ENCODE measurements around the gene APOL1. TPM values are rescaled to one million over a fixed set of nuclear protein-coding genes. Genes with fewer than 3 reads are reported as not detected.

APOL1 gene
- total RNA-seq, 1 donor from 2014 or later: 1.8 TPM

- no peak for FAIRE-seq
- no peak for TF ChIP-seq CTCF (IDR thresholded peaks at IDR 0.05; ENCODE audit: insufficient read depth, low read length, severe bottlenecking)
- Histone ChIP-seq H3K27me3 (ENCODE audit: control insufficient read depth, insufficient read depth, low read length) (no peaks in the 10 kb centered on the region), H3K36me3 (ENCODE audit: control insufficient read depth, insufficient read depth, low read length) (peaks cover 78% of the 10 kb centered on the region), H3K4me3 (ENCODE audit: low read depth, low read length) (no peak overlapping the region)
- no peak for DNase-seq (ENCODE audit: low read depth)
Measured at GRCh38 chr22:36295247-36295646, 42.3 kb downstream of the APOL1 start.

DNA sequence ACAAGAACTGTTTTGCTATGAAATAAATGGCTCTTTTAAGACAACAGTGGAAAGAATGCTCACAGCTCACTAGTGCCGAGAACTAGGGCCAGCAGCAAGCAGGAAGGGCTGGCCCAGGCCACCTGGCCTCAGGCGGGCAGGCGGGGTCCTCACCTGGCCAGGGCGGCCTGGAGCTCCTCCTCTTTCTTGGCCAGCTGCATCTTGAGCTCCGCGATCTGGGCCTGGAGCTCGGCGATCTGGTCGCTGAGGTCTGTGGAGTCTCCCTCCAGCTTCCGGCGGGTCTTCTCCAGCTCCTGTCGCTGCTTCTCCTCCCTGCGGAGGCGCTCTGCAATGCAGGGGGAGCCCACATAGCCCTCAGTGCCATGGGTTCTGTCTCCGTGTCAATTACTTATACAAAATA lies 43.8 kb downstream of the APOL1 start:
- DNase-seq (ENCODE audit: low read depth): no peak
- TF ChIP-seq CTCF (IDR thresholded peaks at IDR 0.05; ENCODE audit: insufficient read depth, low read length, severe bottlenecking): no peak
- Histone ChIP-seq H3K4me3 (ENCODE audit: low read depth, low read length) (no peak overlapping the region), H3K36me3 (ENCODE audit: control insufficient read depth, insufficient read depth, low read length) (peaks cover 89% of the 10 kb centered on the region), H3K27me3 (ENCODE audit: control insufficient read depth, insufficient read depth, low read length) (no peaks in the 10 kb centered on the region)
- no peak for FAIRE-seq

DNA sequence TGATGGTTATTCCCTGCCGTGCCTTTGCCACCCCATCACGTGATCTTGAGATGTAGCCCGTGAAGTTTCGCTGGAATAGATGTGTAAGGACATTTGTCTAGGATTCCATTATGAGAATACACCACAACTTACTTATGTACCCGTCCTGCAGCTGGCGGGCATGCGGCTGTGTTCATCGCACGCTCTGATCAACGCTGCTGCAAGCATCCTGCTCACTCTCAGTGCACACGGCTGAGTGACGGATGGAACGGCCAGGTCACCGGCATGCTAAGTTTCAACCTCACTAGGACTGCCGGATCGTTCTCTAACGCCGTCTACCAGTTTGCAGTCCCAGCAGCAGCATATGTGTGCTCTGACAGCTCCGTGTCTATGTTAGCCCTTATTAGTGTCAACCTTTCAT lies 44.6 kb downstream of the APOL1 start:
- Histone ChIP-seq H3K4me3 (ENCODE audit: low read depth, low read length) (no peak overlapping the region), H3K27me3 (ENCODE audit: control insufficient read depth, insufficient read depth, low read length) (no peaks in the 10 kb centered on the region), H3K36me3 (ENCODE audit: control insufficient read depth, insufficient read depth, low read length) (peaks cover 89% of the 10 kb centered on the region)
- no peak for TF ChIP-seq CTCF (IDR thresholded peaks at IDR 0.05; ENCODE audit: insufficient read depth, low read length, severe bottlenecking)
- FAIRE-seq: no peak
- no peak for DNase-seq (ENCODE audit: low read depth)

GRCh38 chr22:36298118-36298517 lies 45.2 kb downstream of the APOL1 start:
- FAIRE-seq (no peak), DNase-seq (ENCODE audit: low read depth) (no peak)
- no peak for TF ChIP-seq CTCF (IDR thresholded peaks at IDR 0.05; ENCODE audit: insufficient read depth, low read length, severe bottlenecking)
- Histone ChIP-seq H3K4me3 (ENCODE audit: low read depth, low read length) (no peak overlapping the region), H3K36me3 (ENCODE audit: control insufficient read depth, insufficient read depth, low read length) (peaks cover 88% of the 10 kb centered on the region), H3K27me3 (ENCODE audit: control insufficient read depth, insufficient read depth, low read length) (no peaks in the 10 kb centered on the region)

- no peak for FAIRE-seq
- H3K4me3 ChIP-seq (ENCODE audit: low read depth, low read length): no peak overlapping the region
- no peak for DNase-seq (ENCODE audit: low read depth)
- TF ChIP-seq CTCF (IDR thresholded peaks at IDR 0.05; ENCODE audit: insufficient read depth, low read length, severe bottlenecking): no peak
- H3K36me3 ChIP-seq (ENCODE audit: control insufficient read depth, insufficient read depth, low read length): peaks cover 86% of the 10 kb centered on the region
- H3K27me3 ChIP-seq (ENCODE audit: control insufficient read depth, insufficient read depth, low read length): no peaks in the 10 kb centered on the region
Measured at GRCh38 chr22:36298601-36299000, 45.7 kb downstream of the APOL1 start.

- FAIRE-seq (no peak), DNase-seq (ENCODE audit: low read depth) (no peak)
- Histone ChIP-seq H3K4me3 (ENCODE audit: low read depth, low read length) (no peak overlapping the region), H3K36me3 (ENCODE audit: control insufficient read depth, insufficient read depth, low read length) (peaks cover 86% of the 10 kb centered on the region), H3K27me3 (ENCODE audit: control insufficient read depth, insufficient read depth, low read length) (no peaks in the 10 kb centered on the region)
- TF ChIP-seq CTCF (IDR thresholded peaks at IDR 0.05; ENCODE audit: insufficient read depth, low read length, severe bottlenecking): no peak
Measured at GRCh38 chr22:36299295-36299694, 46.4 kb downstream of the APOL1 start.
